ENCODE measurements around the gene GLCCI1.

DNA sequence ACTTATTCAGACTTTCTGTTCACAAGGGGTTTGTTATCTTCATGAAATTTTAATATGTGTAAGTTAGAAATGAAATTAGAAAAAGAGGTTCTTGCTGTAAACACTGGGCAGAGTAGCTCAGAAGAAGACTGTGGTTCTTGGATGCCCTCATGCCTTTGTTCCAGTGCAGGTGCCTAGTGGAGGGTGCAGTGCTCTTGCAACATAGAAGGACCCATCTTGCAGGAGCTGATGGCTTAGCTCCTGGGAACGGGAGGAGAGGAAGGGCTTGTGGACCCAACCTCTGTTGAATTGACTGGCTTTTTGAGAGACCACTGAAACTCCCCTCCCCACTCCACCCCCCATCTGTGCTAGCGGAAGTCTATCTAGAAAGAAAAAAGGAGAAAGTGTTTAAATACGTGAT lies 116.8 kb downstream of the GLCCI1 start:
- TF ChIP-seq CTCF (optimal IDR thresholded peaks at IDR 0.05 in 1 of 3, IDR thresholded peaks at IDR 0.05 in 1 of 3, conservative IDR thresholded peaks at IDR 0.05 in 1 of 3; ENCODE audit: extremely low read depth in 1 of 3, insufficient read depth in 2 of 3, low read length in 3 of 3) (no peak), EZH2 (IDR thresholded peaks at IDR 0.05; ENCODE audit: low read length) (no peak)

Measured in keratinocyte (primary cell).